Activated naive CD8-positive, alpha-beta T cell treated with anti-CD3 and anti-CD28 coated beads, Interleukin-2, amount 50 U/mL, for 24 hours (primary cell): ENCODE data around the gene MAP3K10.
"Not testable (repeated sequence)": the region's sequence is repeated elsewhere in the genome, so short reads cannot be mapped to it uniquely, and the experiment has no call there.

Experiments
- ATAC-seq: fragments of 150-1000 bp; cut with Tn5 transposase; one replicate; pipeline ENCODE4 v1.10.0; 2021
- DNase-seq: peaks from one replicate; pipeline ENCODE4 v3.0.0; 2021
- H3K27ac Mint-ChIP-seq: one replicate; pipeline ENCODE4 v1.8.0; 2021; ENCODE audit warnings: mild to moderate bottlenecking, mixed read lengths
- H3K27me3 Mint-ChIP-seq: one replicate; pipeline ENCODE4 v1.8.0; 2021; ENCODE audit warnings: mixed read lengths
- H3K36me3 Mint-ChIP-seq: one replicate; pipeline ENCODE4 v1.8.0; 2021; ENCODE audit warnings: low read depth, mixed read lengths
- H3K4me1 Mint-ChIP-seq: one replicate; pipeline ENCODE4 v1.8.0; 2021; ENCODE audit warnings: mixed read lengths
- H3K4me3 Mint-ChIP-seq: one replicate; pipeline ENCODE4 v1.8.0; 2021; ENCODE audit warnings: mild to moderate bottlenecking, moderate library complexity, mixed read lengths
- H3K9me3 Mint-ChIP-seq: one replicate; pipeline ENCODE4 v1.8.0; 2021; ENCODE audit warnings: mixed read lengths

The MAP3K10 gene

GRCh38 chr19:40162104-40162503 is 29.1 kb upstream of the MAP3K10 start:
- H3K27me3 Mint-ChIP-seq: no peaks in the 10 kb centered on the region
- no peak overlapping the region for H3K4me3 Mint-ChIP-seq
- no peak overlapping the region for H3K27ac Mint-ChIP-seq
- no peak for ATAC-seq
- no peaks in the 10 kb centered on the region for H3K9me3 Mint-ChIP-seq
- H3K4me1 Mint-ChIP-seq: peaks cover 16% of the 10 kb centered on the region
- peaks cover 2% of the 10 kb centered on the region for H3K36me3 Mint-ChIP-seq
- no peak for DNase-seq

GRCh38 chr19:40163541-40164129 is 27.6 kb upstream of the MAP3K10 start:
- DNase-seq (no peak), ATAC-seq (no peak)
- H3K27me3 Mint-ChIP-seq: no peaks in the 10 kb centered on the region
- no peak overlapping the region for H3K27ac Mint-ChIP-seq
- H3K4me3 Mint-ChIP-seq: no peak overlapping the region
- H3K36me3 Mint-ChIP-seq: peaks cover 2% of the 10 kb centered on the region
- no peaks in the 10 kb centered on the region for H3K9me3 Mint-ChIP-seq
- peaks cover 15% of the 10 kb centered on the region for H3K4me1 Mint-ChIP-seq

GRCh38 chr19:40165362-40165937 is 25.8 kb upstream of the MAP3K10 start:
- Mint-ChIP-seq H3K4me3 (no peak overlapping the region), H3K27me3 (no peaks in the 10 kb centered on the region), H3K9me3 (no peaks in the 10 kb centered on the region), H3K27ac (no peak overlapping the region), H3K36me3 (peaks cover 2% of the 10 kb centered on the region), H3K4me1 (peaks cover 15% of the 10 kb centered on the region)
- DNase-seq (peak; percentile 75), ATAC-seq (peak; percentile 74)

GRCh38 chr19:40169482-40170302 is 21.5 kb upstream of the MAP3K10 start:
- H3K9me3 Mint-ChIP-seq, H3K36me3 Mint-ChIP-seq, DNase-seq, H3K27me3 Mint-ChIP-seq, H3K4me1 Mint-ChIP-seq, H3K4me3 Mint-ChIP-seq, H3K27ac Mint-ChIP-seq, ATAC-seq: not testable (repeated sequence)

- DNase-seq, H3K27ac Mint-ChIP-seq, H3K36me3 Mint-ChIP-seq, H3K4me1 Mint-ChIP-seq, H3K4me3 Mint-ChIP-seq, H3K27me3 Mint-ChIP-seq, ATAC-seq, H3K9me3 Mint-ChIP-seq: not testable (repeated sequence)
Observed at GRCh38 chr19:40170303-40170989, 20.8 kb upstream of the MAP3K10 start.

- not testable (repeated sequence) for DNase-seq, H3K36me3 Mint-ChIP-seq, H3K4me3 Mint-ChIP-seq, H3K9me3 Mint-ChIP-seq, ATAC-seq, H3K4me1 Mint-ChIP-seq, H3K27ac Mint-ChIP-seq, H3K27me3 Mint-ChIP-seq
Observed at GRCh38 chr19:40171293-40171692, 19.9 kb upstream of the MAP3K10 start.

- Mint-ChIP-seq H3K4me3 (no peak overlapping the region), H3K4me1 (no peaks in the 10 kb centered on the region), H3K27me3 (no peaks in the 10 kb centered on the region), H3K9me3 (no peaks in the 10 kb centered on the region), H3K27ac (no peak overlapping the region), H3K36me3 (no peaks in the 10 kb centered on the region)
- ATAC-seq (no peak), DNase-seq (no peak)
Observed at GRCh38 chr19:40174092-40174491, 17.1 kb upstream of the MAP3K10 start.

GRCh38 chr19:40175820-40176219 is 15.4 kb upstream of the MAP3K10 start:
- Mint-ChIP-seq H3K4me1 (no peaks in the 10 kb centered on the region), H3K27ac (no peak overlapping the region), H3K36me3 (no peaks in the 10 kb centered on the region), H3K27me3 (peaks cover 3% of the 10 kb centered on the region), H3K4me3 (no peak overlapping the region), H3K9me3 (no peaks in the 10 kb centered on the region)
- no peak for ATAC-seq
- no peak for DNase-seq

GRCh38 chr19:40177286-40178070 is 13.7 kb upstream of the MAP3K10 start:
- no peaks in the 10 kb centered on the region for H3K36me3 Mint-ChIP-seq
- no peak overlapping the region for H3K27ac Mint-ChIP-seq
- no peaks in the 10 kb centered on the region for H3K9me3 Mint-ChIP-seq
- peaks cover 3% of the 10 kb centered on the region for H3K27me3 Mint-ChIP-seq
- H3K4me3 Mint-ChIP-seq: no peak overlapping the region
- H3K4me1 Mint-ChIP-seq: no peaks in the 10 kb centered on the region
- DNase-seq: no peak
- no peak for ATAC-seq

- Mint-ChIP-seq H3K36me3 (no peaks in the 10 kb centered on the region), H3K4me1 (no peaks in the 10 kb centered on the region), H3K27ac (no peak overlapping the region), H3K9me3 (no peaks in the 10 kb centered on the region), H3K27me3 (peaks cover 3% of the 10 kb centered on the region), H3K4me3 (no peak overlapping the region)
- no peak for DNase-seq
- no peak for ATAC-seq
Observed at GRCh38 chr19:40178756-40179155, 12.5 kb upstream of the MAP3K10 start.

GRCh38 chr19:40184273-40184672 is 7.0 kb upstream of the MAP3K10 start:
- no peak overlapping the region for H3K27ac Mint-ChIP-seq
- no peaks in the 10 kb centered on the region for H3K4me1 Mint-ChIP-seq
- H3K9me3 Mint-ChIP-seq: no peaks in the 10 kb centered on the region
- H3K4me3 Mint-ChIP-seq: no peak overlapping the region
- H3K27me3 Mint-ChIP-seq: peaks cover 3% of the 10 kb centered on the region
- ATAC-seq (no peak), DNase-seq (no peak)
- no peaks in the 10 kb centered on the region for H3K36me3 Mint-ChIP-seq

- no peaks in the 10 kb centered on the region for H3K9me3 Mint-ChIP-seq
- H3K36me3 Mint-ChIP-seq: peaks cover 2% of the 10 kb centered on the region
- no peak overlapping the region for H3K27ac Mint-ChIP-seq
- H3K4me3 Mint-ChIP-seq: peak overlapping the region; percentile 52
- DNase-seq (peak; percentile 45), ATAC-seq (no peak)
- peaks cover 28% of the 10 kb centered on the region for H3K4me1 Mint-ChIP-seq
- H3K27me3 Mint-ChIP-seq: no peaks in the 10 kb centered on the region
Observed at GRCh38 chr19:40191836-40192646, 815 bp downstream of the MAP3K10 start.

GRCh38 chr19:40192758-40193586 is 1.7 kb downstream of the MAP3K10 start:
- Mint-ChIP-seq H3K27ac (no peak overlapping the region), H3K4me3 (peak overlapping the region; percentile 52)
- no peak for ATAC-seq

More at GRCh38 chr19:40192758-40193586, 1.7 kb downstream of the MAP3K10 start:
- H3K9me3 Mint-ChIP-seq: no peaks in the 10 kb centered on the region
- no peaks in the 10 kb centered on the region for H3K27me3 Mint-ChIP-seq
- no peak for DNase-seq
- H3K4me1 Mint-ChIP-seq: peaks cover 28% of the 10 kb centered on the region
- peaks cover 2% of the 10 kb centered on the region for H3K36me3 Mint-ChIP-seq
